Heart left ventricle (tissue), 13 donors: ENCODE measurements around the gene LYRM4.

ENCODE experiments used
- POLR2A ChIP-seq, 2 donors: fragments of 450-650 bp; IDR thresholded peaks; one replicate each; pipeline ENCODE4 v1.6.1; 2017; ENCODE audit warnings: antibody characterized with exemption in 2 of 2, mild to moderate bottlenecking in 2 of 2, moderate library complexity in 2 of 2
- TF ChIP-seq, protein P1 (sequence below), 12 donors: fragments of 200-600 bp; sonication (generic) in 4 of 12; IDR thresholded peaks; one replicate each; pipeline versions ENCODE4 v1.5.0 to v1.8.0; 2018 to 2022; ENCODE audit warnings: antibody characterized with exemption in 12 of 12, mild to moderate bottlenecking in 5 of 12
- donor health status: ischemic (EF 13 %, LVEDD 7.1; RV severe dilation, severe dysfunction).
- donor health status: DM: no; HTN: yes; CAD: no.
- donor health status: DM: no; HTN: no; CAD: no.
- donor health status: ischemic (EF 25% LVEDD 6.9; RV normal size, moderate dysfunction).
- donor health status: ischemic (EF 25% LVEDD 5.7; RV mildly dilated, moderate dysfunction).
- donor health status: ischemic (EF 35%, LVEDD 5.7; RV mildly dilated, moderate dysfunction).
- donor health status: nonischemic (EF 11% LVEDD 7.7; RV severe dilation, severe dysfunction).
- donor health status: DM: yes; HTN: yes; CAD: no.
- donor health status: PGD.
- donor health status: ischemic (EF 29% LVEDD 5.4; RV normal size, mild dysfunction).
- donor health status: nonischemic (EF 23%, LVEDD 6.1; RV moderate dilation, normal function).

DNA sequence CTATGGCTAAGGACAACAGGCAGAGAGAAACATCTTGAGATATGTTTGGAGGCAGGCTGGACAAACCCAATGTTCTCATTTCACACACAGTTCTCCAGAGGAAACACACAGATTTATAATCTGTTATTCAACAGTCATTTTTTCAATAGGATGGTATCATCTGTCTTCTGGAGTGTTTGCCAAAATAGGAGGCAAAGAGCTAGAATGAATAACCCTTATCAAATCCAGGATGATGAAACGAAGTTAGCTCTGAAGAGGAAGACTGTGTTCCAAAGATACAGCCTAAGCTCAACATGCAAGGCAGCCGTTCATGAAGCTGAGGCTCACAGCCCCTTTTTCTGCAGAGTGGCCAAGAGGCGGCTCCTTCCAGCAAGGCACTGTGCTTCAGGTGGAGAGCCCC, 104.8 kb downstream of the LYRM4 start:
- TF ChIP-seq POLR2A (IDR thresholded peaks at IDR 0.05), result no peak
- TF ChIP-seq, protein P1, sequence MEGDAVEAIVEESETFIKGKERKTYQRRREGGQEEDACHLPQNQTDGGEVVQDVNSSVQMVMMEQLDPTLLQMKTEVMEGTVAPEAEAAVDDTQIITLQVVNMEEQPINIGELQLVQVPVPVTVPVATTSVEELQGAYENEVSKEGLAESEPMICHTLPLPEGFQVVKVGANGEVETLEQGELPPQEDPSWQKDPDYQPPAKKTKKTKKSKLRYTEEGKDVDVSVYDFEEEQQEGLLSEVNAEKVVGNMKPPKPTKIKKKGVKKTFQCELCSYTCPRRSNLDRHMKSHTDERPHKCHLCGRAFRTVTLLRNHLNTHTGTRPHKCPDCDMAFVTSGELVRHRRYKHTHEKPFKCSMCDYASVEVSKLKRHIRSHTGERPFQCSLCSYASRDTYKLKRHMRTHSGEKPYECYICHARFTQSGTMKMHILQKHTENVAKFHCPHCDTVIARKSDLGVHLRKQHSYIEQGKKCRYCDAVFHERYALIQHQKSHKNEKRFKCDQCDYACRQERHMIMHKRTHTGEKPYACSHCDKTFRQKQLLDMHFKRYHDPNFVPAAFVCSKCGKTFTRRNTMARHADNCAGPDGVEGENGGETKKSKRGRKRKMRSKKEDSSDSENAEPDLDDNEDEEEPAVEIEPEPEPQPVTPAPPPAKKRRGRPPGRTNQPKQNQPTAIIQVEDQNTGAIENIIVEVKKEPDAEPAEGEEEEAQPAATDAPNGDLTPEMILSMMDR (IDR thresholded peaks at IDR 0.05), result no peak
